Activated CD8-positive, alpha-beta memory T cell treated with anti-CD3 and anti-CD28 coated beads for 48 hours (primary cell): Measurements from ENCODE around the gene TCIRG1.
A peak's percentile ranks its signal among the peaks of the same experiment; 100 is the strongest.
"Not testable (repeated sequence)": the region's sequence is repeated elsewhere in the genome, so short reads cannot be mapped to it uniquely, and the experiment has no call there.

Experiments used
- DNase-seq, 3 experiments: peaks; one replicate each; pipeline ENCODE4 v3.0.0-alpha.2; 2020; ENCODE audit warnings: low read depth in 2 of 3, low spot score in 2 of 3

The TCIRG1 gene, protein sequence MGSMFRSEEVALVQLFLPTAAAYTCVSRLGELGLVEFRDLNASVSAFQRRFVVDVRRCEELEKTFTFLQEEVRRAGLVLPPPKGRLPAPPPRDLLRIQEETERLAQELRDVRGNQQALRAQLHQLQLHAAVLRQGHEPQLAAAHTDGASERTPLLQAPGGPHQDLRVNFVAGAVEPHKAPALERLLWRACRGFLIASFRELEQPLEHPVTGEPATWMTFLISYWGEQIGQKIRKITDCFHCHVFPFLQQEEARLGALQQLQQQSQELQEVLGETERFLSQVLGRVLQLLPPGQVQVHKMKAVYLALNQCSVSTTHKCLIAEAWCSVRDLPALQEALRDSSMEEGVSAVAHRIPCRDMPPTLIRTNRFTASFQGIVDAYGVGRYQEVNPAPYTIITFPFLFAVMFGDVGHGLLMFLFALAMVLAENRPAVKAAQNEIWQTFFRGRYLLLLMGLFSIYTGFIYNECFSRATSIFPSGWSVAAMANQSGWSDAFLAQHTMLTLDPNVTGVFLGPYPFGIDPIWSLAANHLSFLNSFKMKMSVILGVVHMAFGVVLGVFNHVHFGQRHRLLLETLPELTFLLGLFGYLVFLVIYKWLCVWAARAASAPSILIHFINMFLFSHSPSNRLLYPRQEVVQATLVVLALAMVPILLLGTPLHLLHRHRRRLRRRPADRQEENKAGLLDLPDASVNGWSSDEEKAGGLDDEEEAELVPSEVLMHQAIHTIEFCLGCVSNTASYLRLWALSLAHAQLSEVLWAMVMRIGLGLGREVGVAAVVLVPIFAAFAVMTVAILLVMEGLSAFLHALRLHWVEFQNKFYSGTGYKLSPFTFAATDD

GRCh38 chr11:68038718-68039525 lies at the start of gene TCIRG1:
TCIRG1 (plus strand) TSS chr11:68039025; CDS start chr11:68041272, 2,247 bp downstream.
- peak; percentile 38 to 47 (median 44) for DNase-seq

DNA sequence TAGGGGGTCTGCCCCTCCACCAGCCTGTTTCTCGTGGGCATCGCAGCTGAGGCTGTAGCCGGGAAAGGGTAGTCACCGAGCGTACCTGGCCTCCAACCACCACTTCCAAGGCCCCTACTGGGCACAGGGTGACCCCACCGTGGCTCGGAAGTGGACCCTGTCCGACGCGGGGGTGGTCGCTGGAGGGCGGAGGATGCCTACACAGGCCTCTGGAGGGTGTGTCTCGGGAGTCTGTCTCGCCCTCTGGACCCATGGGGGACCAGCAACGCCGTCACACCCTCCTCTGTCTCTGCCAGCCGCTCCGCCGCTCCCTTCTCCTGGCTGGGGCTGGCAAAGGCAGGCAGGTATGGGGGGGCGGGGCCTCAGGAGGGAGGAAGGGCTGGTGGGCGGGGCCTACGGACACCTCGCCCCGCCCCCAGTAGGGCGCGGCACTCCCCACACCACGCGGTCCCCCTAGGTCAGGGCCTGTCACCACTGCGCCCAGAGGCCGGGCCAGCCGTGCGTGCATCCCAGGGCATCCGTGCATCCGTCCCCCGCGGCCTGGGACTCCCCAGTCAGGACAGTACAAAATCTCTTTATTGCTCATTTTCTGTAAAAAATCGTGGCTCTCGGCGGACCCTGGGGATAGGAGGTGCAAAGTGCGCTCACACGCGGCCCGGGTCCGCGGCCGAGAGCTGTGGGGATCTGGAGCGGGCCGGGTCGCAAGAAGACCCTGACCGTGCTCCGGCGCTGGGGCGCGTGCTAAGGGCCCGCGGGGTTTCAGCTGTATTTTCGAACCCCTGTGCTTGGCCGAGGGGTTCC lies 48.1 kb upstream of the TCIRG1 start:
- not testable (repeated sequence) for DNase-seq

DNA sequence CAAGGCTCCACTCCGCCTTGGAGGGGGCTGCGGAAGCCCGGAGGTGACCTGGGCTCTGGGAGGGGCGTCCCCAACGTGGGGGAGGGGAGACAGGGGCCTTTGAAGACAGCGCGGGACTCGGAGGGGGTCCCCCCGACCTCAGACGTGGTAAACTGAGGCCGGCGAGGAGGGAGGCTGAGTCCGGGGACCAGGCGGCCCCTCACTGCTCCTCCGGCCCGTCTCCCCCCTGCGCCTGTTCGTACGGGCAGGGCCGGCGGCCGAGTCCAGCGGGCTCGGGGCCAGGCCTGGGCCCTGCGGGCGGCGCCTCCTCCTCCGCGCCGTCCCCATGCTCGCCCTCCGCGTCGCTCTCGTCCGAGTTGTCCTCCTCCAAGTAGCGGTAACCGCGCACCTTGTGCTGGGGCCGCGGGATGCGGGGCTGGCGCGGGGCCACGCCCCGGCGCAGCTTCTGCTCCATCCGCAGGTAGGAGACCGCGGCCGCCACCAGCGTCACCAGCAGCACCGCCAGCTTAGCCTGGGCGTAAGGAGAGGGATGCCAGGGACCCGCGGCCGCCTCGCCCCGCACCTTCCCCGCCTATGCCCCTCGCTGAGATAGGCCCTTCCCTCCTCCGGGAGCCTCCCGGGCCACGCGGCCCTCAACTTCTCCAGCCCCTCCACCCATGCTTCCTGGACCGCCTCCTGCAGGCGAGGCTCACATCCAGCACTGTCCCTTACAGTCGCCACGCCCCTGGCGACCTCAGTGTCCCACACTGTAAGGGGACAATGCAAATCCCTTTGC lies 47.3 kb upstream of the TCIRG1 start:
- not testable (repeated sequence) for DNase-seq

GRCh38 chr11:67993821-67994220 lies 45.0 kb upstream of the TCIRG1 start:
- DNase-seq = not testable (repeated sequence)

DNA sequence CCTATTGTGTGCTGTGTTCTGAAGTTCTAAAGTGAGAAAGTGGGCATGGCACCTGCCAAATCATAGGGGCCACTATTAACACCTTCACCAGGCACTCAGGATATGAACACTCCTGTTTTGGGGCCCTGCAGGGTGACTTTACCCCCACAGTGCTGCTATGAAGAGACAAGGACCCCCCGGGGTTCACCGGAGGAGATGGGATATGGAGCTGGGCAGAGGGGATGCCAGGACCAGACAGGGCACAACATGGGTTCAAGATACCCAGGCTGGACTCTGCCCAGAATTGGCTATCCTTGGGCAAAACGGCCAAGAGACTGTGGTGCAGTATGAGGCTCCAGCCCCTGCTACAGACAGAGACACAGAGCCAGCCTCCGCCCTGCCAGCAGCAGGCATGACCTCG lies 44.4 kb upstream of the TCIRG1 start:
- not testable (repeated sequence) for DNase-seq

GRCh38 chr11:67995129-67995528 lies 43.7 kb upstream of the TCIRG1 start:
- DNase-seq = not testable (repeated sequence)

- not testable (repeated sequence) for DNase-seq
These were observed 43.2 kb upstream of the TCIRG1 start for GRCh38 chr11:67995579-67995978.

- DNase-seq = no peak
These were observed 42.8 kb upstream of the TCIRG1 start for GRCh38 chr11:67996051-67996450.

- DNase-seq = peak in 1 of 3 experiments; percentile 24
These were observed 42.0 kb upstream of the TCIRG1 start for GRCh38 chr11:67996622-67997474.

GRCh38 chr11:67997475-67997921 lies 41.3 kb upstream of the TCIRG1 start:
- no peak for DNase-seq

DNA sequence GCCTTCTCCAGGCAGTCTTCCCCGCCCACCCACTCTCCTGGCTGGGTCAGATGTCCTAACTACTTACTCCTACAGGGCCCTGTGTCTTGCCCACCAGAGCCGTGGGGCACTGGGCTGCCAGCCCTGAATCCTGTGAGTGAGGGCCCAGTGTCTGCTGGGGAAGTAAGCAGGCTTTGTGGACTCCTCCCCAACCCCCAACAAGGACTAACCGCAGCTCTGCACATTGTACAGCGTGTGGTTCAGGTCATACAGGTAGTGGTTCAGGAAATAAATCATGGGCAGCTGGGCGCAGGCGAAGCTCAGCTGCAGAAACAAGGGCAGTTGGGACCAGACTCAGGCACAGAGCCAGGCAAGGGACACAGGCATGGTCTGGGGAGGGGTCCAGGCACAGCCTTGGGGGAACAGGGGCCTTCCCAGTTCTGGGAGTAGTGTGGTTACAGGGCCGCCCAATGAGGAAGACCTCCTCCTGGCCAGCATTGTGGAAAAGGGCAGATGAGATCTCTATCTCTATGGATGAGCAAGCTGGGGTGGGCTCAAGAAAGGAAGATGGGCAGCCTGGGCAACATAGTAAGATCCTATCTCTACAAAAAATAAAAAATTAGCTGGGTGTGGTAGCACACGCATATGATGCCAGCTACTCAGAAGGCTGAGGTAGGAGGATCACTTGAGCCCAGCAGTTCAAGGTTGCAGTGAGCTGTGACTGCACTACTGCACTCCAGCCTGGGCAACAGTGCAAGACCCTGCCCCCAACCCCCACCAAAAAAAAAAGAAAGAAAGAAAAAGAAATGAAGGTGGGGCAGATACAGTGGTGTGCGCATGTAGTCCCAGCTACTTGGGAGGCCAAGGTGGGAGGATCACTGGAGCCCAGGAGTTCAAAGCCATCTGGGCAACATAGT lies 40.4 kb upstream of the TCIRG1 start:
- no peak for DNase-seq

DNA sequence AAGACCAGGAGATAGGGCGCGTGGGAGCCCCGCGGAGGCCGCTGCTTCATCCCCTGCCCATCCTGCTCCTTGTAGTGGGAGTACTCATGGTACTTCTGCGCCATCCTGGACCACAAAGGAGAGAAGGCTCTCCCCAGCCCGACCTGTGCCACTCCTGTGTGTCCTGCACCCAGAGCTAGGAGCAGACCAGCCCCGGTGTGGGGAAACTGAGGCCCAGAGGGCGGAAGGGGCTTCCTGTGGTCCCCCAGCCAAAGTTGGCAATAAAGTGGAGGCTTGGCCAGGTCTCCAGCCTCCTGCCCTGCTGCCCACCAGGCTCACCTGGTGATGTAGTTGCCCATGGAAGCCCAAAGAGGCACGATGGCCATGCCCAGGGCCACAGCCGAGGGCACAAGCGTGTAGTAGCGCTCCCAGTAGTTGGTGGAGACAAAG lies 39.6 kb upstream of the TCIRG1 start:
- no peak for DNase-seq

- no peak for DNase-seq
These were observed 39.1 kb upstream of the TCIRG1 start for GRCh38 chr11:67999704-68000103.

- DNase-seq = no peak
These were observed 36.3 kb upstream of the TCIRG1 start for GRCh38 chr11:68002575-68002937.

- no peak for DNase-seq
These were observed 35.6 kb upstream of the TCIRG1 start for GRCh38 chr11:68002938-68003845.

- peak; percentile 57 to 66 (median 63) for DNase-seq
These were observed 34.8 kb upstream of the TCIRG1 start, which contains the start of gene UNC93B1 for GRCh38 chr11:68003846-68004550. UNC93B1 (minus strand) TSS chr11:68004097; CDS start chr11:68004043, 54 bp downstream.
